ENCODE measurements around the gene HPDL. TPM values are rescaled to one million over a fixed set of nuclear protein-coding genes. Genes with fewer than 3 reads are reported as not detected.

Gene HPDL
- total RNA-seq, 2 donors from 2014 or later, result 0.41 to 1.5 TPM

Other genes starting within 250 kb of the HPDL start
- 10 to 100 TPM in 1 of 2 donors, 1 to 10 TPM in 1; 7.2 to 18.6 TPM for gene ZSWIM5, start 120.3 kb upstream of the HPDL start, total RNA-seq
- gene TOE1, start 13.3 kb downstream of the HPDL start, total RNA-seq, result 10 to 100 TPM; 14.8 to 15.7 TPM
- gene MUTYH, start 13.5 kb downstream of the HPDL start, total RNA-seq, result 10 to 100 TPM; 20.1 to 27.4 TPM
- 10 to 100 TPM; 21.4 to 26.4 TPM for gene TESK2, start 164.3 kb downstream of the HPDL start, total RNA-seq
- 1 to 10 TPM; 1.6 to 1.7 TPM for gene CCDC163, start 173.2 kb downstream of the HPDL start, total RNA-seq
- gene MMACHC, start 173.4 kb downstream of the HPDL start, total RNA-seq, result 1 to 10 TPM; 5.2 to 6.7 TPM
- 100 to 1,000 TPM; 210 to 335 TPM for gene PRDX1, start 195.0 kb downstream of the HPDL start, total RNA-seq
- 100 to 1,000 TPM in 1 of 2 donors, 10 to 100 TPM in 1; 49.7 to 132 TPM for gene AKR1A1, start 223.9 kb downstream of the HPDL start, total RNA-seq

Data from prostate gland (tissue), 2 donors.